ENCODE data around the gene LCMT1.

The LCMT1 gene

DNA sequence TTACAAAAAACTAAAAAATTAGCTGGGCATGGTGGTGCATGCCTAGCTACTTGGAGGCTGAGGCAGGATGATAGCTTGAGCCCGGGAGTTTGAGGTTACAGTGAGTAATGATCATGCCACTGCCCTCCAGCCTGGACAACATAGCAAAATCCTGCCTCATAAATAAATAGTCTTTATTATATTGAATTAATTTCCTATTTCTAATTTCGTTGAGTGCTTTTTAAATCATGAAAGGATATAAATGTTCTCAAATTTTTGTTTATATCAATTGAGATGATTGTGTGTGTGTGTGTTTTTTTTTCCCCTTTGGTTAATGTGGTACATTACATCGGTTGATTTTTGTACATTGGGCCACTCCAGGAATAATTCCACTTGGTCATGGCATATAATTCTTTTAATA, 73.2 kb downstream of the LCMT1 start:
- no peak for DNase-seq (ENCODE audit: extremely low read depth, low read depth)
- TF ChIP-seq, protein P1, sequence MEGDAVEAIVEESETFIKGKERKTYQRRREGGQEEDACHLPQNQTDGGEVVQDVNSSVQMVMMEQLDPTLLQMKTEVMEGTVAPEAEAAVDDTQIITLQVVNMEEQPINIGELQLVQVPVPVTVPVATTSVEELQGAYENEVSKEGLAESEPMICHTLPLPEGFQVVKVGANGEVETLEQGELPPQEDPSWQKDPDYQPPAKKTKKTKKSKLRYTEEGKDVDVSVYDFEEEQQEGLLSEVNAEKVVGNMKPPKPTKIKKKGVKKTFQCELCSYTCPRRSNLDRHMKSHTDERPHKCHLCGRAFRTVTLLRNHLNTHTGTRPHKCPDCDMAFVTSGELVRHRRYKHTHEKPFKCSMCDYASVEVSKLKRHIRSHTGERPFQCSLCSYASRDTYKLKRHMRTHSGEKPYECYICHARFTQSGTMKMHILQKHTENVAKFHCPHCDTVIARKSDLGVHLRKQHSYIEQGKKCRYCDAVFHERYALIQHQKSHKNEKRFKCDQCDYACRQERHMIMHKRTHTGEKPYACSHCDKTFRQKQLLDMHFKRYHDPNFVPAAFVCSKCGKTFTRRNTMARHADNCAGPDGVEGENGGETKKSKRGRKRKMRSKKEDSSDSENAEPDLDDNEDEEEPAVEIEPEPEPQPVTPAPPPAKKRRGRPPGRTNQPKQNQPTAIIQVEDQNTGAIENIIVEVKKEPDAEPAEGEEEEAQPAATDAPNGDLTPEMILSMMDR (IDR thresholded peaks at IDR 0.05; ENCODE audit: low read depth, low read length, missing control alignments): no peak

DNA sequence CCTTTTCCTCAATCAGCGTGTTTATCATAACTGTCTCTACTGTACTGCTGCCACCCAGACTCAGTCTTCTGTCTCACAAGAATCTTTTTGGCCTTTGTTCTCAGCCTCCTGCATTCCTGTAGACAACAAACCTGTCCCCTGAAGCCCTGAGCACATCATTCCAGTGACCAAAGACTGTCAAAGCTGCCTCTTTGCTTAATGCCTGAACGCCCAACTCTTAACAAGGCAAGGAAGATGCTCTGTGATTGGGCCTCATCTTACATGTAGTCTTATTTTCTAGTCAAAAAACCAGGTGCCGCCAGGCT, 75.9 kb downstream of the LCMT1 start:
- no peak for DNase-seq (ENCODE audit: extremely low read depth, low read depth)
- TF ChIP-seq, protein P1 (IDR thresholded peaks at IDR 0.05; ENCODE audit: low read depth, low read length, missing control alignments): no peak
- no peak overlapping the region for H3K4me3 ChIP-seq (replicated peaks; ENCODE audit: low read depth, low read length)

More for the DNA sequence above, 73.2 kb downstream of the LCMT1 start:
- H3K4me3 ChIP-seq (replicated peaks; ENCODE audit: low read depth, low read length): no peak overlapping the region

DNA sequence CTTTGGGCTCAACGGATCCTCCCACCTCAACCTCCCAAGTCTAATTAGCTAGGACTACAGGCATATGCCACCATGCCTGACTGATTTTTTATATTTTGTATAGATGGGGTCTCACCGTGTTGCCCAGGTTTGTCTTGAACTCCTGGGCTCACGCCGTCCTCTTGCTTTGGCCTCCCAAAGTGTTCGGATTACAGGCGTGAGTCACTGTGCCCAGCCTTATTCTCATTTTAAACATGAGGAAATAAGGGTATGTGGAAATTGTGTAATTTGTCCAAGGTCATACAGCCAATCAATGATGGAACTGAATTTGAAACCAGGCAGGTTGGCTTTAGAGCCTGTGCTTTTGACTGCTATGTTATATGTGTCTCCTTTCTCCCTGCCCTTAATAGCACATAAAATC, 77.8 kb downstream of the LCMT1 start:
- TF ChIP-seq, protein P1 (IDR thresholded peaks at IDR 0.05; ENCODE audit: low read depth, low read length, missing control alignments): no peak
- no peak for DNase-seq (ENCODE audit: extremely low read depth, low read depth)
- no peak overlapping the region for H3K4me3 ChIP-seq (replicated peaks; ENCODE audit: low read depth, low read length)

DNA sequence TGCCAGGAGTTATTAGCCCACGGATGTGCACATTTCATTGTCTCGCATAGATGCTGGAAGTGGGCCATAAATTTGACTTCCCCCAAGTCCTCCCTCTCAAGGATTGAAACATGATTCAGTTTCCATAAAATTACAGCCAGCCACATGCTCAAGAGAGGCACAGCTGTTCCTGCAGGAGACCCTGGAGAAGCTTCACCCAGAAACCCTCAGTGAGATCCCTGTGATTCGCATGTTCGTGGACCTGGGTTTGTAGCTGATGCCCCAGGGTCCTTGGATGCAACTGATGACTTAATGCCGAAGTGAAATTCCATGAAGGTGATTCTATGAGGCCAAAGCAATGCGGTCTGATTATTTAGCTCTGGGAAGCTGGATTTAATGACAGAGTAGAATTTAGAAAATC, 80.6 kb downstream of the LCMT1 start:
- peak; percentile 86 for DNase-seq (ENCODE audit: extremely low read depth, low read depth)
- TF ChIP-seq, protein P1 (IDR thresholded peaks at IDR 0.05; ENCODE audit: low read depth, low read length, missing control alignments): no peak
- H3K4me3 ChIP-seq (replicated peaks; ENCODE audit: low read depth, low read length): no peak overlapping the region

DNA sequence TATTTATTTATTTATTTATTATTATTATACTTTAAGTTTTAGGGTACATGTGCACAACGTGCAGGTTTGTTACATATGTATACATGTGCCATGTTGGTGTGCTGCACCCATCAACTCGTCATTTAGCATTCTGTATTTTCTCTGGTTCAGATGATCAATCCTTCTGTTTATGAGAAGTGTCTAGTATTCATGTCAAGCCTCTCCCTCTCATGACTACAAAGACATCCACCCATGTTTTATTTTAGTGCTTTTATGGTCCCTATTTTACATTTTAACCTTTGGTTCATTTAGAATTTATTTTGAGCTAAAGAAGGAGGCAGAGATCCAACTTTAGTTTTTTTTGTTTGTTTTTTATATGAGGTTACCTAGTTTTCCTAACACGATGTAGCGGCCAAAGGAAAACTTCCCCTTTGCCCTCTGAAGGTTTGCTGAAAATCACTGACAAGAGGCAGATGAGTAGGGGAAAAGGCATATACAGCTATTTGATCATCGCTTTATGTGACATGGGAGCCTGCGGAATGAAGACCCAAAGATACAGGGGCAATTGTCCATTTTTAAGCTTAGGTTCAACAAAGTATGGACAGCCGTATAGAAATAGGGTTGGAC, 82.8 kb downstream of the LCMT1 start:
- no peak for DNase-seq (ENCODE audit: extremely low read depth, low read depth)
- TF ChIP-seq, protein P1 (IDR thresholded peaks at IDR 0.05; ENCODE audit: low read depth, low read length, missing control alignments): no peak

DNA sequence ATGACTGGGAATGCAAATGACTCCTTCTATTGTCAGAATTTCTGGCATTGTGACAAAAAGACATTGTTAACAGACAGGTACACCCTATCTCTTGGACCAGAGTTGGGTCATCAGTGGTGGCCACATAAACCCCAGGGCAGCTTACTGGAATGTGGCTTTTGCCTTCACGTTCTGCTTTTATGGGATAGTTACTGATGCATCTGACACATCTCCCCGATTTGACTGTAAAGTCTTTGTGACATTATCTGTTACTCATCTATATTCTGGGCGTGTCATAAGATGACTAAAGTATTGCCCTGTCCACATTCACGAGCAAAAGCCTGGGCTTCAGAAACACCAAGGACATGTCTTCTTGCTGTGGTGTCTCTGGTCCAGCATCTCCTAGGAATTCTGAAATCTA, 86.5 kb downstream of the LCMT1 start:
- TF ChIP-seq, protein P1 (IDR thresholded peaks at IDR 0.05; ENCODE audit: low read depth, low read length, missing control alignments): no peak
- no peak overlapping the region for H3K4me3 ChIP-seq (replicated peaks; ENCODE audit: low read depth, low read length)
- no peak for DNase-seq (ENCODE audit: extremely low read depth, low read depth)

More for the DNA sequence above, 82.8 kb downstream of the LCMT1 start:
- no peak overlapping the region for H3K4me3 ChIP-seq (replicated peaks; ENCODE audit: low read depth, low read length)

DNA sequence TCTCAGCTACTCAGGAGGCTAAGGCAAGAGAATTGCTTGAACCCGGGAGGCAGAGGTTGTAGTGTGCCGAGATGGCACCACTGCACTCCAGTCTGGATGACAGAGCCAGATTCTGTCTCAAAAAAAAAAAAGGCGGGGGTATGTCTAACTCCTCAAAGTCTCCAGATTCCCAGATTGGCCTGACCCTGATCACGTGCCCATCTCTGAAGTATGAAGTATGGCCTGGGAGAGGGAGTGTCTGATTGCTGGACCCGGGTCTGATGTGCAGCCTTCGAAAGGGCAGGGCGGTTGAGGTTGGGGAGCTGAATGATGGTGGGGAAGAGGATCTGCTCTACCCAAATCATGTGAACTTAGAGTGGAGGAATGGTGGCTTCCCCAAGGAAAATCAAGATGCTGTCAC, 87.9 kb downstream of the LCMT1 start:
- DNase-seq (ENCODE audit: extremely low read depth, low read depth): no peak
- TF ChIP-seq, protein P1 (IDR thresholded peaks at IDR 0.05; ENCODE audit: low read depth, low read length, missing control alignments): no peak

More for the DNA sequence above, 87.9 kb downstream of the LCMT1 start:
- H3K4me3 ChIP-seq (replicated peaks; ENCODE audit: low read depth, low read length): no peak overlapping the region

Data from HFF-Myc (cell line).